Stimulated activated CD8-positive, alpha-beta memory T cell treated with anti-CD3 and anti-CD28 coated beads, Interleukin-4, amount 100 ng/mL, for 48 hours (primary cell): ENCODE data around the gene DNAJB6.

Experiments
- DNase-seq: peaks from one replicate; pipeline ENCODE4 v3.0.0-alpha.2; 2020

The DNAJB6 gene

GRCh38 chr7:157336383-157337315, at the start of gene DNAJB6:
Gene DNAJB6, plus strand, starts transcription at chr7:157337004. Its CDS starts 21,569 bp downstream, at chr7:157358573.
- peak; percentile 97 for DNase-seq

- no peak for DNase-seq
Observed at GRCh38 chr7:157291404-157292080, 45.3 kb upstream of the DNAJB6 start.

GRCh38 chr7:157292258-157292657, 44.5 kb upstream of the DNAJB6 start:
- no peak for DNase-seq

GRCh38 chr7:157292770-157293412, 43.9 kb upstream of the DNAJB6 start:
- no peak for DNase-seq

- no peak for DNase-seq
Observed at GRCh38 chr7:157293413-157293788, 43.4 kb upstream of the DNAJB6 start.

- DNase-seq, result no peak
Observed at GRCh38 chr7:157294773-157295172, 42.0 kb upstream of the DNAJB6 start.

- DNase-seq, result no peak
Observed at GRCh38 chr7:157295338-157295737, 41.5 kb upstream of the DNAJB6 start.

GRCh38 chr7:157297185-157297584, 39.6 kb upstream of the DNAJB6 start:
- no peak for DNase-seq

- no peak for DNase-seq
Observed at GRCh38 chr7:157299317-157299612, 37.5 kb upstream of the DNAJB6 start.

GRCh38 chr7:157299613-157300368, 37.0 kb upstream of the DNAJB6 start:
- DNase-seq, result no peak

GRCh38 chr7:157300369-157300825, 36.4 kb upstream of the DNAJB6 start:
- no peak for DNase-seq

- DNase-seq, result no peak
Observed at GRCh38 chr7:157301610-157302120, 35.1 kb upstream of the DNAJB6 start.

- no peak for DNase-seq
Observed at GRCh38 chr7:157306846-157307838, 29.7 kb upstream of the DNAJB6 start.

GRCh38 chr7:157309988-157310668, 26.7 kb upstream of the DNAJB6 start:
- no peak for DNase-seq

GRCh38 chr7:157310676-157311185, 26.1 kb upstream of the DNAJB6 start:
- DNase-seq, result no peak

GRCh38 chr7:157312941-157313340, 23.9 kb upstream of the DNAJB6 start:
- no peak for DNase-seq

- no peak for DNase-seq
Observed at GRCh38 chr7:157313645-157314044, 23.2 kb upstream of the DNAJB6 start.

GRCh38 chr7:157318015-157318706, 18.6 kb upstream of the DNAJB6 start:
- peak; percentile 43 for DNase-seq

- DNase-seq, result no peak
Observed at GRCh38 chr7:157320608-157320980, 16.2 kb upstream of the DNAJB6 start.

- no peak for DNase-seq
Observed at GRCh38 chr7:157323401-157323800, 13.4 kb upstream of the DNAJB6 start.
